Common myeloid progenitor, CD34-positive (primary cell): Measurements from ENCODE around the gene TOMM70.

Experiments
- CTCF ChIA-PET: fragments of 350-600 bp; sonication (Branson Sonifier 250); formaldehyde crosslinking; loops from one replicate; lab custom pipeline; 2021; ENCODE audit warnings: antibody characterized with exemption; lab: Charles Lee
- POLR2A ChIA-PET: fragments of 350-600 bp; sonication (Branson Sonifier 250); formaldehyde crosslinking; loops from one replicate; lab custom pipeline; 2021; ENCODE audit warnings: antibody characterized with exemption; lab: Charles Lee
- DNase-seq, 3 donors: peaks; one replicate each; pipeline versions ENCODE4 v3.0.0 to v3.0.0-alpha.2; 2013
- H3K27ac ChIP-seq, 2 experiments: 1 replicate in 1 of 2; 2 replicates in 1 of 2; pipeline ENCODE4 v1.7.0; 2013; ENCODE audit warnings: inconsistent platforms in 2 of 2, low read length in 2 of 2, mild to moderate bottlenecking in 2 of 2, low read depth in 1 of 2, moderate library complexity in 1 of 2; ENCODE audit not compliant: severe bottlenecking in 2 of 2, insufficient read depth in 1 of 2, poor library complexity in 1 of 2
- H3K27me3 ChIP-seq, 5 experiments: replicated peaks in 2 of 5; 1 replicate in 3 of 5; 2 replicates in 2 of 5; pipeline versions ENCODE4 v1.6.1 to v1.7.0; 2013; ENCODE audit warnings: low read length in 4 of 5, mild to moderate bottlenecking in 2 of 5, moderate library complexity in 2 of 5, inconsistent platforms in 1 of 5; ENCODE audit not compliant: insufficient read depth in 5 of 5, control insufficient read depth in 4 of 5
- H3K36me3 ChIP-seq, 4 experiments: 1 replicate in 2 of 4; 2 replicates in 2 of 4; pipeline versions ENCODE4 v1.6.1 to v1.7.0; 2013; ENCODE audit warnings: low read length in 3 of 4, control low read depth in 1 of 4, mild to moderate bottlenecking in 1 of 4; ENCODE audit not compliant: control insufficient read depth in 4 of 4, insufficient read depth in 4 of 4
- H3K4me1 ChIP-seq, 4 experiments: 1 replicate in 3 of 4; 2 replicates in 1 of 4; pipeline versions ENCODE4 v1.6.1 to v1.7.1; 2013; ENCODE audit warnings: low read length in 3 of 4, mild to moderate bottlenecking in 3 of 4, control low read depth in 1 of 4, inconsistent platforms in 1 of 4, moderate library complexity in 1 of 4; ENCODE audit not compliant: control insufficient read depth in 4 of 4, insufficient read depth in 4 of 4; ENCODE audit errors: control extremely low read depth in 1 of 4
- H3K4me3 ChIP-seq, 7 experiments: 1 replicate in 4 of 7; 2 replicates in 3 of 7; pipeline versions ENCODE4 v1.5.1 to v1.7.0; 2013; ENCODE audit warnings: mild to moderate bottlenecking in 7 of 7, low read length in 6 of 7, moderate library complexity in 6 of 7, inconsistent platforms in 2 of 7, low read depth in 2 of 7, control low read depth in 1 of 7; ENCODE audit not compliant: insufficient read depth in 4 of 7, control insufficient read depth in 1 of 7; ENCODE audit errors: extremely low read depth in 1 of 7
- H3K9me3 ChIP-seq, 5 experiments: 1 replicate in 4 of 5; 2 replicates in 1 of 5; pipeline versions ENCODE4 v1.6.1 to v1.7.1; 2013; ENCODE audit warnings: low read length in 4 of 5, mild to moderate bottlenecking in 2 of 5, inconsistent platforms in 1 of 5, low read depth in 1 of 5, moderate library complexity in 1 of 5; ENCODE audit not compliant: control insufficient read depth in 4 of 5, insufficient read depth in 2 of 5; ENCODE audit errors: control extremely low read depth in 1 of 5
- WGBS: methylation state at CpG from one replicate; pipeline ENCODE4 v1.1.5; 2013; ENCODE audit not compliant: insufficient coverage; 5-methylcytosine and 5-hydroxymethylcytosine counted together

Gene TOMM70

GRCh38 chr3:100412912-100413590 is 12.2 kb upstream of the TOMM70 start:
- DNase-seq = peak; percentile 14 to 74 (median 67)
- 60% methylated on average over 1 of the region's 4 CpGs for WGBS
- Histone ChIP-seq H3K27ac (no peak overlapping the region), H3K9me3 (peaks cover 0 to 15% (median 7%) of the 10 kb centered on the region in 5 experiments), H3K4me1 (peaks cover 0 to 6% (median 0%) of the 10 kb centered on the region in 4 experiments), H3K4me3 (no peak overlapping the region), H3K36me3 (peaks cover 0 to 17% (median 4%) of the 10 kb centered on the region in 4 experiments), H3K27me3 (no peaks in the 10 kb centered on the region)
- POLR2A ChIA-PET = interaction anchor here (0.7 kb wide), 1 partner anchor 22 kb away, joined by 3 read pairs; no protein-coding TSS in a partner anchor
- CTCF ChIA-PET = interaction anchor here (1.3 kb wide), 1 partner anchor 48 kb away, joined by 3 read pairs; no protein-coding TSS in a partner anchor

- Histone ChIP-seq H3K4me3 (no peak overlapping the region), H3K27me3 (no peaks in the 10 kb centered on the region), H3K36me3 (peaks cover 0 to 24% (median 4%) of the 10 kb centered on the region in 4 experiments), H3K4me1 (peaks cover 0 to 6% (median 0%) of the 10 kb centered on the region in 4 experiments), H3K27ac (no peak overlapping the region), H3K9me3 (peaks cover 1 to 26% (median 13%) of the 10 kb centered on the region in 5 experiments)
- POLR2A ChIA-PET = no interaction called here
- CTCF ChIA-PET = interaction anchor here (1.0 to 2.4 kb wide), 3 partner anchors 8 to 11 kb away, joined by 3 to 7 read pairs (median 3); no protein-coding TSS in a partner anchor
- no CpG with 5 or more reads among the region's 2 CpGs for WGBS
- DNase-seq = no peak
These were observed 10.4 kb upstream of the TOMM70 start for GRCh38 chr3:100411091-100411982.

GRCh38 chr3:100407977-100408532 is 7.2 kb upstream of the TOMM70 start:
- Histone ChIP-seq H3K27me3 (no peaks in the 10 kb centered on the region), H3K36me3 (peaks cover 0 to 24% (median 4%) of the 10 kb centered on the region in 4 experiments), H3K4me3 (peak overlapping the region in 1 of 7 experiments; percentile 7), H3K4me1 (peaks cover 2 to 13% (median 4%) of the 10 kb centered on the region in 4 experiments), H3K27ac (no peak overlapping the region), H3K9me3 (peaks cover 1 to 28% (median 13%) of the 10 kb centered on the region in 5 experiments)
- ChIA-PET POLR2A (no interaction called here), CTCF (no interaction called here)
- DNase-seq = no peak
- WGBS = 97% methylated on average over 3 of the region's 4 CpGs

GRCh38 chr3:100407164-100407563 is 6.3 kb upstream of the TOMM70 start:
- ChIA-PET CTCF (no interaction called here), POLR2A (no interaction called here)
- Histone ChIP-seq H3K9me3 (peaks cover 1 to 28% (median 13%) of the 10 kb centered on the region in 5 experiments), H3K4me1 (peaks cover 9 to 17% (median 11%) of the 10 kb centered on the region in 4 experiments), H3K27ac (no peak overlapping the region), H3K27me3 (no peaks in the 10 kb centered on the region), H3K36me3 (peaks cover 0 to 21% (median 4%) of the 10 kb centered on the region in 4 experiments), H3K4me3 (no peak overlapping the region)
- no CpG with 5 or more reads among the region's 2 CpGs for WGBS
- no peak for DNase-seq

- WGBS = no CpG with 5 or more reads among the region's 1 CpG
- Histone ChIP-seq H3K9me3 (peaks cover 1 to 19% (median 10%) of the 10 kb centered on the region in 5 experiments), H3K27ac (no peak overlapping the region), H3K36me3 (peaks cover 0 to 12% (median 3%) of the 10 kb centered on the region in 4 experiments), H3K27me3 (no peaks in the 10 kb centered on the region), H3K4me1 (peaks cover 21 to 36% (median 29%) of the 10 kb centered on the region in 4 experiments), H3K4me3 (no peak overlapping the region)
- POLR2A ChIA-PET = no interaction called here
- no peak for DNase-seq
- CTCF ChIA-PET = no interaction called here
These were observed 3.3 kb upstream of the TOMM70 start for GRCh38 chr3:100404250-100404548.

- CTCF ChIA-PET = interaction anchor here (0.6 kb wide), 1 partner anchor 94 kb away, joined by 3 read pairs; no protein-coding TSS in a partner anchor
- H3K36me3 ChIP-seq = peaks cover 0 to 12% (median 2%) of the 10 kb centered on the region in 4 experiments
- POLR2A ChIA-PET = no interaction called here
- peaks cover 1 to 18% (median 10%) of the 10 kb centered on the region in 5 experiments for H3K9me3 ChIP-seq
- peaks cover 21 to 42% (median 35%) of the 10 kb centered on the region in 4 experiments for H3K4me1 ChIP-seq
- H3K27me3 ChIP-seq = no peaks in the 10 kb centered on the region
- WGBS = 100% methylated on average over 4 of the region's 5 CpGs
- no peak overlapping the region for H3K27ac ChIP-seq
- peak overlapping the region in 2 of 7 experiments; percentile 84 to 98 for H3K4me3 ChIP-seq
- DNase-seq = no peak
These were observed 2.7 kb upstream of the TOMM70 start for GRCh38 chr3:100403362-100404249.
